ENCODE measurements around the gene TESPA1. TPM values are rescaled to one million over a fixed set of nuclear protein-coding genes. Genes with fewer than 3 reads are reported as not detected.

TESPA1 gene
- total RNA-seq, 1 experiment from 2014 or later: not detected

DNA sequence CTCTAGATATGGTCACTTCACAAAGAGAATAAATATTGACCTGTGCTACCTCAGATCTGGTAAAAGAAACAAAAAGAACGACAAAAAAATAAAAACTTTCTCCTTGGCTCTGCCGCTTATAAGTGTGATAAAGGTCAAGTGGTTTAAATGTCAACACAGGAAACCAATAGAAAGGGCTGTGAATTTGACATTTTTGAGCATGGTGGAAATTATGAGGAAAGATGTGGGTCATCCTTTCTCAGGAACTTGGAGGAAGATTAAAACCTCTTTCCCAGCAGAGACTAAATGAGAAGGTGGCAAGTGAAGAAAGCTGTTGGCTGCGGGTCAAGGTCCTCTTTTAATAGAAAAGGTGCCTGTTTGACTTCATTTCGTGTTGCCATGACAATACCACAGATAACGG is 28.2 kb downstream of the TESPA1 start:
- TF ChIP-seq EZH2 (IDR thresholded peaks at IDR 0.05; ENCODE audit: low read length, unreplicated experiment) (no peak), EZH2phosphoT487 (IDR thresholded peaks at IDR 0.05; ENCODE audit: borderline replicate concordance, low read length) (no peak)
- TF ChIP-seq, protein P1, sequence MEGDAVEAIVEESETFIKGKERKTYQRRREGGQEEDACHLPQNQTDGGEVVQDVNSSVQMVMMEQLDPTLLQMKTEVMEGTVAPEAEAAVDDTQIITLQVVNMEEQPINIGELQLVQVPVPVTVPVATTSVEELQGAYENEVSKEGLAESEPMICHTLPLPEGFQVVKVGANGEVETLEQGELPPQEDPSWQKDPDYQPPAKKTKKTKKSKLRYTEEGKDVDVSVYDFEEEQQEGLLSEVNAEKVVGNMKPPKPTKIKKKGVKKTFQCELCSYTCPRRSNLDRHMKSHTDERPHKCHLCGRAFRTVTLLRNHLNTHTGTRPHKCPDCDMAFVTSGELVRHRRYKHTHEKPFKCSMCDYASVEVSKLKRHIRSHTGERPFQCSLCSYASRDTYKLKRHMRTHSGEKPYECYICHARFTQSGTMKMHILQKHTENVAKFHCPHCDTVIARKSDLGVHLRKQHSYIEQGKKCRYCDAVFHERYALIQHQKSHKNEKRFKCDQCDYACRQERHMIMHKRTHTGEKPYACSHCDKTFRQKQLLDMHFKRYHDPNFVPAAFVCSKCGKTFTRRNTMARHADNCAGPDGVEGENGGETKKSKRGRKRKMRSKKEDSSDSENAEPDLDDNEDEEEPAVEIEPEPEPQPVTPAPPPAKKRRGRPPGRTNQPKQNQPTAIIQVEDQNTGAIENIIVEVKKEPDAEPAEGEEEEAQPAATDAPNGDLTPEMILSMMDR (conservative IDR thresholded peaks at IDR 0.05; ENCODE audit: low read depth, low read length): no peak
- no TSS peak for BruUV-seq (replicated peaks)

DNA sequence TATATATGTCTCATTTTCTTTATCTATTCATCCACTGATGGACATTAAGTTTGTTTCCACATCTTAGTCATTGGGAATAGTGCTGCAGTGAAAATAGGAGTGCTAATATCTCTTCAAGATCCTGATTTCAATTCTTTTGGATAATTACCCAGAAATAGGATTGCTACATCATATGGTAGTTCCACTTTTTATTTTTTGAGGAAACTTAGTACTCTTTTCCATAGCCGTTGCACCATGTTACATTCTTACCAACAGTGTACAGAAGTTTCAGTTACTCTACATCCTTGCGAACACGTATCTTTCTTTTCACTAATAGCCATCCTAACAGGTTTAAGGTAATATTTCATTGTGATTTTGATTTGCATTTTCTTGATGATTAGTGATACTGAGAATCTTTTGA is 29.8 kb downstream of the TESPA1 start:
- Histone ChIP-seq H3K4me3 (ENCODE audit: low read length) (no peak overlapping the region), H3K27me3 (ENCODE audit: low read length) (no peaks in the 10 kb centered on the region), H3K27ac (ENCODE audit: low read length) (no peak overlapping the region), H3K79me2 (ENCODE audit: low read length) (no peaks in the 10 kb centered on the region), H3K9me2 (replicated peaks; ENCODE audit: low read length) (no peaks in the 10 kb centered on the region), H3K4me2 (ENCODE audit: low read length) (no peak overlapping the region), H3K9me3 (ENCODE audit: low read length) (no peaks in the 10 kb centered on the region), H4K20me1 (ENCODE audit: low read length) (no peaks in the 10 kb centered on the region), H3K9ac (ENCODE audit: low read length) (no peak overlapping the region), H3F3A (ENCODE audit: low read length, unreplicated experiment) (no peaks in the 10 kb centered on the region), H3K36me3 (ENCODE audit: low read depth, low read length) (no peaks in the 10 kb centered on the region), H3K4me1 (ENCODE audit: insufficient read depth, low read length) (peaks cover 10% of the 10 kb centered on the region), H2AFZ (ENCODE audit: low read length) (no peak overlapping the region)
- ChIA-PET POLR2A (ENCODE audit: unreplicated experiment) (no interaction called here), CTCF (no interaction called here)
- TF ChIP-seq, protein P1 (conservative IDR thresholded peaks at IDR 0.05; ENCODE audit: low read depth, low read length): no peak
- TF ChIP-seq EZH2 (IDR thresholded peaks at IDR 0.05; ENCODE audit: low read length, unreplicated experiment): no peak
- ATAC-seq (no peak), DNase-seq (no peak)
- no TSS peak for BruUV-seq (replicated peaks)
- intact Hi-C loops (cut with micrococcal nuclease): no loop called here

More for the DNA sequence above, 28.2 kb downstream of the TESPA1 start:
- no peaks in the 10 kb centered on the region for H3K27me3 ChIP-seq (ENCODE audit: low read length)
- POLR2A ChIA-PET (ENCODE audit: unreplicated experiment): no interaction called here
- H2AFZ ChIP-seq (ENCODE audit: low read length): no peak overlapping the region
- no peaks in the 10 kb centered on the region for H3K9me2 ChIP-seq (replicated peaks; ENCODE audit: low read length)
- H3K4me3 ChIP-seq (ENCODE audit: low read length): no peak overlapping the region
- no peak overlapping the region for H3K4me2 ChIP-seq (ENCODE audit: low read length)
- intact Hi-C loops (cut with micrococcal nuclease): no loop called here
- H3F3A ChIP-seq (ENCODE audit: low read length, unreplicated experiment): no peaks in the 10 kb centered on the region
- H3K4me1 ChIP-seq (ENCODE audit: insufficient read depth, low read length): peaks cover 16% of the 10 kb centered on the region
- no peak overlapping the region for H3K27ac ChIP-seq (ENCODE audit: low read length)
- DNase-seq (no peak), ATAC-seq (no peak)
- H3K9ac ChIP-seq (ENCODE audit: low read length): no peak overlapping the region
- H3K9me3 ChIP-seq (ENCODE audit: low read length): no peaks in the 10 kb centered on the region
- CTCF ChIA-PET: interaction anchor here (1.0 to 1.6 kb wide), 2 partner anchors 21 to 102 kb away, joined by 3 to 5 read pairs; partner anchors contain the start of gene MUCL1
- no peaks in the 10 kb centered on the region for H4K20me1 ChIP-seq (ENCODE audit: low read length)
- H3K79me2 ChIP-seq (ENCODE audit: low read length): no peaks in the 10 kb centered on the region
- H3K36me3 ChIP-seq (ENCODE audit: low read depth, low read length): no peaks in the 10 kb centered on the region

DNA sequence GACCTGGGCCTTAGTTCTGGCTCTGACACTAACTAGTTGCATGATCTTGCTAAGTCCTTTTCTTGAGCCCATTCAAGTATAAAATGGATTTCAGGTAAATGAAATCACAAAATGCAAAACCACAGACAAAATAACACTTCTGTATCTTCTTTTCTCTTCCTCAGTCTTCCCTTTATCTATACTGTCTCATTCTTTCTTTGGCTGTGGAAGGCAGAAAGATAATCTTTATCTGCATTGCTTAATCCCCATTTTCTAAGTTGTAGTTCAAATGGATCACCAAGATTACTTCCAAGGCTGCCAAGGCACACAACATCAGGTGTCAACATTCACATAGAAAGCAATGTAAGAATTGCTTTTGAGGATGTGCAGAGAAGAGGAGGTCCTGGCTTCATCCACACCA is 30.3 kb downstream of the TESPA1 start:
- Histone ChIP-seq H4K20me1 (ENCODE audit: low read length) (no peaks in the 10 kb centered on the region), H3K36me3 (ENCODE audit: low read depth, low read length) (no peaks in the 10 kb centered on the region), H3K9me3 (ENCODE audit: low read length) (no peaks in the 10 kb centered on the region), H3K27ac (ENCODE audit: low read length) (no peak overlapping the region), H3F3A (ENCODE audit: low read length, unreplicated experiment) (no peaks in the 10 kb centered on the region), H3K9me2 (replicated peaks; ENCODE audit: low read length) (no peaks in the 10 kb centered on the region), H3K4me2 (ENCODE audit: low read length) (no peak overlapping the region), H3K27me3 (ENCODE audit: low read length) (no peaks in the 10 kb centered on the region), H3K9ac (ENCODE audit: low read length) (no peak overlapping the region), H3K4me1 (ENCODE audit: insufficient read depth, low read length) (peaks cover 5% of the 10 kb centered on the region), H3K79me2 (ENCODE audit: low read length) (no peaks in the 10 kb centered on the region), H2AFZ (ENCODE audit: low read length) (no peak overlapping the region), H3K4me3 (ENCODE audit: low read length) (no peak overlapping the region)
- intact Hi-C loops (cut with micrococcal nuclease): no loop called here
- ChIA-PET CTCF (no interaction called here), POLR2A (ENCODE audit: unreplicated experiment) (no interaction called here)
- TF ChIP-seq EZH2 (IDR thresholded peaks at IDR 0.05; ENCODE audit: low read length, unreplicated experiment): no peak
- DNase-seq (no peak), ATAC-seq (no peak)
- BruUV-seq (replicated peaks): no TSS peak
